ENCODE measurements around the gene SERINC5.
A peak's percentile ranks its signal among the peaks of the same experiment; 100 is the strongest.
"Not testable (repeated sequence)": the region's sequence is repeated elsewhere in the genome, so short reads cannot be mapped to it uniquely, and the experiment has no call there.

SERINC5 gene

DNA sequence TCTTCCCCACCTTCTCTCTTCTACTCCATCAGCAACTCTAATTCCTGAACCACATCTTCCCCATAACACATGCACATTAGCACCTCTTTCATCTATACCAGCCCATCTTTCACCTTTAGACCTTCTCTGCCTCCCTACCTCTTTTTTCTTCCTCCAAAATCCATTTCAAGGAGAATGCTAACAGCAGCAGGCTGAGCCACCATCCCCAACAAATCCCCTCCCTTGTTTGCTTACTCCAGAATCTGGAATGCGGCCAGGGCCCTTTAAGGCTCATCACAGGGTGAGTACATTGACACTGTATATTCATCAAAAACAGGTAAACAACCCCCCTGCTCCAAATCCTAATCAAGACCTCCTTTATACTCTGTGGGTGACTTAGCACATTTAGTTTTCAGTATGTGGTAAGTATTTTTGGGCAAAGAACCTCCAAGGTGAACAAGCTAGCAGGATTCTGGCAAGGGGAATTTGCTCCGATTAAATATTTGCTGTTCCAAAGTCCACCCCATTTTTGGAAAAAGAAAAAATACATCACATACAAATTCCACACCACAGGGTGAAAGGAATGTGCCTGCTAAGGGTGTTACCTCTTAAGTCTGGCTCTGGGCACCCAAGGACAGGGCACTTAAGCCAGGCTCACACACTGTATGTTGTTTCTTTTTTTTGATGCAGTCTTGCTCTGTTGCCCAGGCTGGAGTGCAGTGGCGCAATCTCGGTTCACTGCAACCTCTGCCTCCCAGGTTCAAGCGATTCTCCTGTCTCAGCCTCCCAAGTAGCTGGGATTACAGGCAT is 71.4 kb downstream of the SERINC5 start:
- H3K4me3 ChIP-seq (ENCODE audit: low read length), result no peak overlapping the region
- peak overlapping the region; percentile 97 for H3K27ac ChIP-seq (ENCODE audit: low read depth, low read length)
- no peak overlapping the region for H3K23ac ChIP-seq (ENCODE audit: low read length)
- peak overlapping the region; percentile 21 for H3K4ac ChIP-seq (ENCODE audit: low read depth, low read length)
- WGBS (ENCODE audit: extremely low coverage, insufficient coverage, low lambda C conversion rate), result no CpG with 5 or more reads among the region's 5 CpGs
- H3K79me1 ChIP-seq (ENCODE audit: low read length), result no peaks in the 10 kb centered on the region
- H3K9ac ChIP-seq (ENCODE audit: low read length), result peak overlapping the region; percentile 26
- peaks cover 24% of the 10 kb centered on the region for H3K4me1 ChIP-seq (ENCODE audit: control insufficient read depth, low read depth, low read length)
- H3K56ac ChIP-seq (ENCODE audit: low read length), result peak overlapping the region; percentile 35
- H2AK5ac ChIP-seq (ENCODE audit: low read length), result no peak overlapping the region
- H3K18ac ChIP-seq (ENCODE audit: low read length), result no peak overlapping the region
- H3K36me3 ChIP-seq (ENCODE audit: control insufficient read depth, insufficient read depth, low read length), result no peaks in the 10 kb centered on the region
- H3K79me2 ChIP-seq (ENCODE audit: control insufficient read depth, insufficient read depth, low read length), result peaks cover 5% of the 10 kb centered on the region
- no peaks in the 10 kb centered on the region for H3K27me3 ChIP-seq (ENCODE audit: insufficient read depth, low read length, poor library complexity)
- no peak overlapping the region for H4K5ac ChIP-seq (ENCODE audit: low read length)
- DNase-seq, result peak; percentile 93
- H4K8ac ChIP-seq (ENCODE audit: low read depth, low read length), result no peak overlapping the region
- H2BK120ac ChIP-seq (ENCODE audit: low read depth, low read length), result no peak overlapping the region
- no peak overlapping the region for H2BK5ac ChIP-seq (ENCODE audit: low read length)
- peak overlapping the region; percentile 37 for H2BK15ac ChIP-seq (replicated peaks; ENCODE audit: low read depth)
- no peak overlapping the region for H3K4me2 ChIP-seq (ENCODE audit: low read length)

DNA sequence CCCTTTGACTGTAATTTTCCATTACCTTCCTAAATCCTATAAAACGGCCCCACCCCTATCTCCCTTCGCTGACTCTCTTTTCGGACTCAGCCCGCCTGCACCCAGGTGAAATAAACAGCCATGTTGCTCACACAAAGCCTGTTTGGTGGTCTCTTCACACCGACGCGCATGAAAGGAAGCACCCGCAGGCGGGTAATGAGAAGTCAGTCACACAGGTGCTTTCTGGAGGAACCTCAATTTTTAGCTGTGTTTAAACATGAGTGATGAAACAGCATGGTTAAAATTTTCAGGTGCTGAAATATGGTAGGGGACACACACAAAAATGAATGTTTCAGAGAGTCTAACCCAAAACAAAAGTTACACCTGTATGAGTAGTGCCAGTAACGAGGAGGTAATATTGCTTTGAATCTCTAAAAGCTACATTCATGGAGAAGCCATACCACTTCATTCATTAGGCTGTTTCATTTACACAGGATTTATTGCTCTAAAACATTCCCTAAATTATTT is 72.1 kb downstream of the SERINC5 start:
- Histone ChIP-seq H4K5ac (ENCODE audit: low read length) (peak overlapping the region; percentile 40), H3K27ac (ENCODE audit: low read depth, low read length) (peak overlapping the region; percentile 97), H3K18ac (ENCODE audit: low read length) (peak overlapping the region; percentile 97), H3K4me2 (ENCODE audit: low read length) (peak overlapping the region; percentile 14), H2BK120ac (ENCODE audit: low read depth, low read length) (peak overlapping the region; percentile 98), H3K56ac (ENCODE audit: low read length) (peak overlapping the region; percentile 35), H2BK5ac (ENCODE audit: low read length) (peak overlapping the region; percentile 73), H3K4me1 (ENCODE audit: control insufficient read depth, low read depth, low read length) (peaks cover 24% of the 10 kb centered on the region), H3K9ac (ENCODE audit: low read length) (peak overlapping the region; percentile 26), H2BK15ac (replicated peaks; ENCODE audit: low read depth) (peak overlapping the region; percentile 37), H3K4ac (ENCODE audit: low read depth, low read length) (peak overlapping the region; percentile 87)
- peak; percentile 49 for DNase-seq
- not testable (repeated sequence) for H3K36me3 ChIP-seq (ENCODE audit: control insufficient read depth, insufficient read depth, low read length); H2AK5ac ChIP-seq (ENCODE audit: low read length); H3K27me3 ChIP-seq (ENCODE audit: insufficient read depth, low read length, poor library complexity); H3K79me2 ChIP-seq (ENCODE audit: control insufficient read depth, insufficient read depth, low read length); H3K23ac ChIP-seq (ENCODE audit: low read length); H3K79me1 ChIP-seq (ENCODE audit: low read length); H3K4me3 ChIP-seq (ENCODE audit: low read length); H4K8ac ChIP-seq (ENCODE audit: low read depth, low read length)
- no CpG with 5 or more reads among the region's 10 CpGs for WGBS (ENCODE audit: extremely low coverage, insufficient coverage, low lambda C conversion rate)

DNA sequence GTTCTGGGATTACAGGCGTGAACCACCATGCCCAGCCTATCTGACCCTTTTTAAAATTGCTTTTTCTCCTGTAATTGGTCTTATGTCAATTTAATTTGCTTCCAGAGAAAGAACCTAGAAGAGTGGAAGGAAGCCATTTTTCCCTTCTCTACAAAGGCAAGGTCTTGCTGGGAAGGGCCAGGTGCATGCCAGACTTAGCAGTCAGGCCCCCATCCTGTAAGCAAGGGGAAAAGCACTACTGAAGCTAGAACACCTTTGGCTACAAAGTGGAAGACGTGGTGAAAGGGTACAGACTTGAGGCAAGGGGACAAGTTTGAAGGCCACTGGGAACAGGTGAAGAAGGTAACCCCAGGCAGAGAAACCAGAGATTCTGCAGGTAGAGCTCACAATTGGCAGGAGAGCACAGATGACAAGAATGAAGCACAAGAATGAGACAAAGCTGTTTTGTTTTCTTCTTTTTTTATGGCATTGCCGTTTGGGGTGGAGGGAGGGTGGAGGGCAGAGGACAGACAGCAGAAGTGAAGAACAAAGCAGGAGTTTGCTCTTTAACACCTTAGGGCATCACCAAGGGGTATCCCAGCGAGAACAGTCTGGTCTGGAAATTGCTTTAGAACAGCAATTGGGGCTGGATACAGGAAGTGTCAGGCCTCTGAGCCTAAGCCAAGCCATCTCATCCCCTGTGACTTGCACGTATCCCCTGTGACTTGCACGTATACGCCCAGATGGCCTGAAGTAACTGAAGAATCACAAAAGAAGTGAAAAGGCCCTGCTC is 72.9 kb downstream of the SERINC5 start:
- Histone ChIP-seq H3K27ac (ENCODE audit: low read depth, low read length) (peak overlapping the region; percentile 79), H3K4me1 (ENCODE audit: control insufficient read depth, low read depth, low read length) (peaks cover 24% of the 10 kb centered on the region), H3K27me3 (ENCODE audit: insufficient read depth, low read length, poor library complexity) (no peaks in the 10 kb centered on the region), H2BK120ac (ENCODE audit: low read depth, low read length) (peak overlapping the region; percentile 95), H3K4me3 (ENCODE audit: low read length) (no peak overlapping the region), H3K79me1 (ENCODE audit: low read length) (no peaks in the 10 kb centered on the region), H3K18ac (ENCODE audit: low read length) (peak overlapping the region; percentile 94), H4K8ac (ENCODE audit: low read depth, low read length) (no peak overlapping the region), H2BK5ac (ENCODE audit: low read length) (peak overlapping the region; percentile 75), H2BK15ac (replicated peaks; ENCODE audit: low read depth) (no peak overlapping the region), H3K36me3 (ENCODE audit: control insufficient read depth, insufficient read depth, low read length) (no peaks in the 10 kb centered on the region), H3K9ac (ENCODE audit: low read length) (peak overlapping the region; percentile 20), H2AK5ac (ENCODE audit: low read length) (no peak overlapping the region), H3K4me2 (ENCODE audit: low read length) (no peak overlapping the region), H3K56ac (ENCODE audit: low read length) (peak overlapping the region; percentile 59), H4K5ac (ENCODE audit: low read length) (peak overlapping the region; percentile 86), H3K23ac (ENCODE audit: low read length) (no peak overlapping the region), H3K4ac (ENCODE audit: low read depth, low read length) (peak overlapping the region; percentile 90), H3K79me2 (ENCODE audit: control insufficient read depth, insufficient read depth, low read length) (peaks cover 3% of the 10 kb centered on the region)
- DNase-seq, result peak; percentile 91
- no CpG with 5 or more reads among the region's 7 CpGs for WGBS (ENCODE audit: extremely low coverage, insufficient coverage, low lambda C conversion rate)

DNA sequence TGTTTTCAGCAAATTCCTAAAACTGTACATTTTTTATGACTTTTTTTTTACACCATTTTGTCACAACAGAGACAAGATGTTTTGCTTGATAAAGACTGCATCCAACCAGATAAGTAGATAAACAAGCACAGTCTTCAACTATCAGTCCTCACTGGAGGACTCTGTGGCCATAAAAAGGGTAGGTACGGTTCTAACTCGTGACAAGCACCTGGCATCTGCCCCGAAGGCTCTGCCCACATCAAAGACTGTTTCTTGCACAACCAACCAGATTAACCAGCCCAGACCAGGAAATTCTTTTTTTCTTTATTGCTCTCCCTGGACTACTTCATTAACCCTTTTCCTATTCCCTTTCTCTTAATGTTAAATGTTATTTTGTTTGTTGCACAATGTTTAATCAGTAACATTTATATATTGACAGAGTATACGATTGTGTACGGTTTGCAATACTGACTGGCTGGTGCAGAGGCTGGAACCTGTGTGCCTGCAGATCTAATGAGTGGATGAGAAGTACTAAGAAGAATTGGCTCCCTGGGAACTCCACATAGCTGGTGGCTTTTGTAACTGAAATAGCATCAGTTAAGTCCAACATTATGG is 74.1 kb downstream of the SERINC5 start:
- WGBS (ENCODE audit: extremely low coverage, insufficient coverage, low lambda C conversion rate), result no CpG with 5 or more reads among the region's 5 CpGs
- Histone ChIP-seq H2BK5ac (ENCODE audit: low read length) (no peak overlapping the region), H4K5ac (ENCODE audit: low read length) (no peak overlapping the region), H3K23ac (ENCODE audit: low read length) (no peak overlapping the region), H2BK15ac (replicated peaks; ENCODE audit: low read depth) (peak overlapping the region; percentile 10), H2AK5ac (ENCODE audit: low read length) (peak overlapping the region; percentile 66), H3K27me3 (ENCODE audit: insufficient read depth, low read length, poor library complexity) (no peaks in the 10 kb centered on the region), H3K36me3 (ENCODE audit: control insufficient read depth, insufficient read depth, low read length) (no peaks in the 10 kb centered on the region), H3K4ac (ENCODE audit: low read depth, low read length) (peak overlapping the region; percentile 48), H3K27ac (ENCODE audit: low read depth, low read length) (peak overlapping the region; percentile 65), H3K4me2 (ENCODE audit: low read length) (no peak overlapping the region), H2BK120ac (ENCODE audit: low read depth, low read length) (peak overlapping the region; percentile 92), H3K18ac (ENCODE audit: low read length) (peak overlapping the region; percentile 78), H3K9ac (ENCODE audit: low read length) (no peak overlapping the region), H3K56ac (ENCODE audit: low read length) (peak overlapping the region; percentile 65), H3K4me1 (ENCODE audit: control insufficient read depth, low read depth, low read length) (peaks cover 24% of the 10 kb centered on the region), H3K79me1 (ENCODE audit: low read length) (no peaks in the 10 kb centered on the region), H4K8ac (ENCODE audit: low read depth, low read length) (no peak overlapping the region), H3K4me3 (ENCODE audit: low read length) (no peak overlapping the region), H3K79me2 (ENCODE audit: control insufficient read depth, insufficient read depth, low read length) (peaks cover 3% of the 10 kb centered on the region)
- no peak for DNase-seq

DNA sequence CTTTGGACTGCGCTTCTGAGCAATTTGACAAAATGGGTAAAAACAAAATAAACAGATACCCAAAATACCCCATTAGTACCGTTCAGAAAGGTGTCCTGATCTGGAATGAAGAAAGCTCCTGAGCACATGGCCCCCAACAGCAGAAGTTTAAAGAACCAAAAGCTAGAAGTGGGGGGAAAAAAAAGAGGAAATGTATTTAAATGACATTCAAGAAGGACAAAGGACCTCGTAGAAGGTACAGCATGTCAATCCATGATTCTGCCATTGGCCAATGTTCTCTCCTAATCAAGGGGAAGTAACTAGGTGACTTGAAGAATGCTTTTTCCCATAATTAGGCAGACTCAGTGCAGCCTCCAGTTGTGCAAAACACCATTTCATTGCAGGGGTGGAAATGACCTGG is 78.6 kb downstream of the SERINC5 start:
- Histone ChIP-seq H3K4me2 (ENCODE audit: low read length) (no peak overlapping the region), H3K27me3 (ENCODE audit: insufficient read depth, low read length, poor library complexity) (no peaks in the 10 kb centered on the region), H2BK5ac (ENCODE audit: low read length) (no peak overlapping the region), H3K23ac (ENCODE audit: low read length) (no peak overlapping the region), H4K5ac (ENCODE audit: low read length) (no peak overlapping the region), H2BK120ac (ENCODE audit: low read depth, low read length) (no peak overlapping the region), H2BK15ac (replicated peaks; ENCODE audit: low read depth) (no peak overlapping the region), H3K36me3 (ENCODE audit: control insufficient read depth, insufficient read depth, low read length) (peaks cover 2% of the 10 kb centered on the region), H3K4ac (ENCODE audit: low read depth, low read length) (no peak overlapping the region), H3K79me2 (ENCODE audit: control insufficient read depth, insufficient read depth, low read length) (peaks cover 3% of the 10 kb centered on the region), H3K79me1 (ENCODE audit: low read length) (no peaks in the 10 kb centered on the region), H2AK5ac (ENCODE audit: low read length) (no peak overlapping the region), H4K8ac (ENCODE audit: low read depth, low read length) (no peak overlapping the region), H3K9ac (ENCODE audit: low read length) (no peak overlapping the region), H3K27ac (ENCODE audit: low read depth, low read length) (no peak overlapping the region), H3K4me1 (ENCODE audit: control insufficient read depth, low read depth, low read length) (peaks cover 14% of the 10 kb centered on the region), H3K4me3 (ENCODE audit: low read length) (no peak overlapping the region), H3K18ac (ENCODE audit: low read length) (peak overlapping the region; percentile 44), H3K56ac (ENCODE audit: low read length) (no peak overlapping the region)
- no CpG with 5 or more reads among the region's 3 CpGs for WGBS (ENCODE audit: extremely low coverage, insufficient coverage, low lambda C conversion rate)
- DNase-seq, result no peak
